Activated CD8-positive, alpha-beta memory T cell treated with anti-CD3 and anti-CD28 coated beads for 24 hours (primary cell): ENCODE results near the gene ZNF615.
"Not testable (repeated sequence)": the region's sequence is repeated elsewhere in the genome, so short reads cannot be mapped to it uniquely, and the experiment has no call there.

ENCODE experiments used
- DNase-seq: peaks from one replicate; pipeline ENCODE4 v3.0.0-alpha.2; 2020

ZNF615 gene

DNA sequence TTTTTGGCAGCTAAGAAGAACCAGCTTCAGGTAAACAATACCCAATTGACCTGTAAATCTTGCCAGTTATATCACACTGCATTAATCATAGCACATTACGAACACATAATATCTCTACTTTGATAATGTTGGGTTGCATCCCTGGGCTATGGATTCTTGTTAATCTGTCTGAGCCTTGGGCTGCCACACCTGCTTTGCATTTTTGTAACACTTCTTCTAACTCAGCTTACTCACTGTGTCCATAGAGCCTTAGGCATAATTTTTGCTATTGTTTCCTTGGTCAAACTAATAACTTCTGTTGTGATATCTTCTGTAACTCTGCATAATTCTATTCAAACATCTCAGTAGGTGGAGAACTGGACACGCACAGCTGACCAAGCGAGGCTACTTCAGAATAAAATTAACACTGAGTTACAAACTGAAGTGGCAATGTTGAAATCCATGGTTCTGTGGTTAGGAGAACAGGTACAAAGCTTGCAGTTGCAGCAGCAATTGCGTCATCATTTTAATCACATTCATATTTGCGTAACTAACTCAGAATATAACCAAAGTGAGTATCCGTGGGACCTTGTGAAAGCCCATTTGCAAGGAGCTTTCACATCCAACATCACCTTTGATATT, 27.8 kb downstream of the ZNF615 start:
- DNase-seq, result no peak

DNA sequence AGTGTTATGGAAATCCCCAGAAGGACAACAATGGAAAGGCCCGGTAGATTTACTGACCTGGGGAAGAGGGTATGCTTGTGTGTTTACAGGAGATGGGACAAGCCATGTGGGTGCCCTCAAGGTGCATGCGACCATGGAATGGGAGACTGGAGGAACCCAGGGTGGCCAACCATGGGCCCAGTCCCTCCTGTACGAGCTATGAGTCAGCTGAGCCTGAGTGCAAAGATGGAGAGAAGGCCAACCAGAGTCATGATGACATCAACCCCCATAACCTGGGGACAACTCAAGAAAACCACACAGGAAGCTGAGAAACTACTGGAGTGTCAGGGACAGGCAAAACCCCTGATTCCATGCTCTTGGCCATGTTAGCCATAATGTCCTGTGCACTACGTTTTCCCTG, 29.1 kb downstream of the ZNF615 start:
- no peak for DNase-seq

DNA sequence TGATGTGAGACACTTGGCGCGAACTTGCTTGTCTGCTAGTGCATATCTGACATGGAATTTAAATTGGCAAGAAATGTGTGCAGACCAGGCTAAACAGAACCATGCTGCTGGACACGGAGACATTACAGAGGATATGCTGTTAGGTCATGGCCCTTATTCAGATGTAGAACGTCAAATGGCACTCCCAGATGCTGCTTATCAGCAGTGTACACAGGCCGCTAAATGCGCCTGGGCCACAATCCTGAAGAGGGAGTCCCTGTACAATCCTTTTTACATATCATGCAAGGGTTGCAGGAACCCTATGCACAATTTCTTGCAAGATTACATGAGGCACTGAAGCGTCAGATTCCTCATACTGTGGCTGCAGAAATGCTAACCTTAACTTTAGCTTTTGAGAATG, 30.7 kb downstream of the ZNF615 start:
- no peak for DNase-seq

DNA sequence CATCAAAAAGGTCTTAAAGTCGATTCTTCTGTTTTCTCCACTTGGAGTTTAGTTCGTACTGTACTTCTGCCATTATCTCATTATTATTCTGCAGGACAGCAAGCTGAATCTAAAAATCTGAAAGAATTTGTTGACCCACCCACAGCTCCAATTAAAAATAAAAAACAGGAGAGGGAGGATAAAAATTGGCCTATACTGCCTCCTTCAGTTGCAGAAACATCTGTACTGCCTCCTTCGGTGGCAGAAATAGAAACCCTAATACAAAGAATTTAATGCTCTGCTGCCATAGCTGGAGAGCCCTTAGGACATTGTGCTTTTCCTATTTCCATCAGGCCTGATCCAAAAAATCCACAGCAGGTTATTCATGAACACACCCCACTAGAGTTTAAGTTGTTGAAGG, 31.2 kb downstream of the ZNF615 start:
- DNase-seq, result no peak

DNA sequence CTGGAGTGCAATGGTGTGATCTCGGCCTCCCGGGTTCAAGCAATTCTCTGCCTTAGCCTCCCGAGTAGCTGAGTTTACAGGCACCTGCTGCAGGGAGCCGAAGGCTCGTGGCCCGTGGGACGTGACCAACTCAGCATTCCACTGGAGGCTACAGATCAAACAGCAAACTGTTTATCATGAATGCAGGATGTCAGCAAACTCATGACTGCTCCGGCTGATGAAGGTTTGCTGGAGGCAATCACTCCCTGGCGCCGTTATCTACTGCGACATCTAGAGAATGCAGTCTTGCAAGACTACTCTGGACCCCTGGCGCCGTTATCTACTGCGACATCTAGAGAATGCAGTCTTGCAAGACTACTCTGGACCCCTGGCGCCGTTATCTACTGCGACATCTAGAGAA, 32.2 kb downstream of the ZNF615 start:
- DNase-seq, result not testable (repeated sequence)

DNA sequence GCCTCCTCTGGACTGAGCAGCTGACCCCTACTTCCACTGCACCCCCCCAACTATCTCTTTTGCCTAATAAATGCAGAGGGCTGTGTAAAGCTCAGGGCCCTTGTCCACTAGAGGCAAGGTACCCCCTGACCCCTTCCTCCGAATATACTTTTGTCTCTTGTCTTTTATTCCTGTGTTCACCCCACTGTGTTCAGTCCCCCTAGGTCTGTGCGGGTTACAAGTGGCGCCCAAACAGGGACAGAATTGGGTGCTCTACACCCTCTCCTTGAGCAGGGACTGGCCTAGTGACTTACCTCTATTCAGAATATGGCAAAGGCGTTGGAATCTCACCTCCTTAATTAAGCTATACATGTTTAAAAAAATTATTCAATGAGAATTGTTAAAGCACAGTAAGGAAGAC, 36.4 kb downstream of the ZNF615 start:
- no peak for DNase-seq

DNA sequence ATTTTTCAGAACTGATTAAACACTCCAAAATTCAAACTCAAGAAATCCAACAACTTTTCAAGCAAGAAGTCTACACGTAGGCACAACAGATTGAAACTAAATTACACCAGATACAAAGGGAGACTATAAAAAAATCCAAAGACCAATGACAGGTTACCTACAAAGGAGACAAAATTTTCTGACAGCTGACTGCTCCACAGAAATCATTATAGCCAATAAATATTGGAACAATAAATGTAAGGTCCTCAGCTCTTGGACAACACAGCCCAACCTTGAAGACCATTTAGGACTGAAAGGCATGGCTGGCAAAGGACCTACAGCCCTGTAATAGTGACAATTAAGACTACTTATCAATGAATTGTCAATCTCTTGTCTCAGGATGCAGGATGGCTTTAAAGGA, 37.3 kb downstream of the ZNF615 start:
- DNase-seq, result no peak

DNA sequence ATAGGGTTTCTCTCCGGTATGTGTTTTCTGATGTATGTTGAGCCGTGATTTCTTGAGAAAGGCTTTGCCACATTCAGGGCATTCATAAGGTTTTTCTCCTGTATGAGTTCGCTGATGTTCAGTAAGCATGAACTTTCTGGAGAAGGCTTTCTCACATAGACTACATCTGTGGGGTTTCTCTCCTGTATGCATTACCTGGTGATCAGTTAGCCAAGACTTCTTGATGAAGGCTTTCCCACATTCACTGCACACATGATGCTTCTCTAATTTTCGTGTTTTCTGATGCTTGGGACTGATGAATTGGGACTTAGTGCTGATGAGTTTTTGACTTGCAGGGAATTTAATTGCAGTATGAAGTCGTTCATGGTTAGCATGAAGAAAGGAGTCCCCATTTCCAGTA, 42.4 kb downstream of the ZNF615 start:
- no peak for DNase-seq

DNA sequence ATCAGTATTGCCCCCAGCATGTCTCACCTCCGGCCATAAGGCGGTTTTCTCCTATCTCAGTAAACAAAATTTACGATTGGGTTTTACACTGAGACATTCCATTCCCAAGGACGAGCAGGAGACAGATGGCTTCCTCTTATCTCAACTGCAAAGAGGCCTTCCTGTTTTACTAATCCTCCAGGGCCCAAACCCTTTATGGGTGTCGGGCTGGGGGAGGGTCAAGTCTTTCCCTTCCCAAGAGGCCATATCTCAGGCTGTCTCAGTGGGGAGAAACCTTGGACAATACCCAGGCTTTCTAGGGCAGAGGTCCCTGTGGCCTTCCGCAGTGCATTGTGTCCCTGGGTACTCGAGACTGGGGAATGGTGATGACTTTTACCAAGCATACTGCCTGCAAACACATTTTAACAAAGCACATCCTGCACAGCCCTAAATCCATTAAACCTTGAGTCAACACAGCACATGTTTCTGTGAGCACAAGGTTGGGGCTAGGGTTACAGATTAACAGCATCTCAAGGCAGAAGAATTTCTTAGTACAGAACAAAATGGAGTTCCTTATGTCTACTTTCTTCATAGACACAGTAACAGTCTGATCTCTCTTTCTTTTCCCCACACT, 47.3 kb downstream of the ZNF615 start:
- DNase-seq, result not testable (repeated sequence)

DNA sequence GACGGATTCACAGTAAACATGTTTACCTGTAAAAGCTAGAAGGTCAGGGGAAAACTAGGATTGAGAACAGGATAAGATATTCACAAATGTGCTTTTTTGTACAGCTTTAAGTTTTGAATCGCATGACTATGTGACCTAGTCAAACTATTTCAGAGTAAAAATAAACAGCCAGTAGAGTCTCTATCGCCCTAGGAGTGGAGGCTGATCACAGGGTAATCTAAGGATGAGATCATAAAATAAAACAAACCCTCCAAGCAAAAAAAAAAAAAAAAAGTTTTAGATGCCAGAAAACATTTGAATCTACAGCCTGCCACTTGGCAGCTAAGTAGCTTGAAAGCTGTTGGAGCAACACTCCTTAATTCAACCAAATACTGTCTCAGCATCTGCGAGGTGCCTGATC, 48.2 kb downstream of the ZNF615 start:
- DNase-seq, result no peak

DNA sequence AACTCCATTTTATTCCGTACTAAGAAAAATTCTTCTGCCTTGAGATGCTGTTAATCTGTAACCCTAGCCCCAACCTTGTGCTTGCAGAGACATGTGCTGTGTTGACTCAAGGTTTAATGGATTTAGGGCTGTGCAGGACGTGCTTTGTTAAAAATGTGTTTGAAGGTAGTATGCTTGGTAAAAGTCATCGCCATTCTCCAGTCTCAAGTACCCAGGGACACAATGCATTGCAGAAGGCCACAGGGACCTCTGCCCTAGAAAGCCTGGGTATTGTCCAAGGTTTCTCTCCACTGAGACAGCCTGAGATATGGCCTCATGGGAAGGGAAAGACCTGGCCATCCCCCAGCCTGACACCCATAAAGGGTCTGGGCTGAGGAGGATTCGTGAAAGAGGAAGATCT, 50.2 kb downstream of the ZNF615 start:
- DNase-seq, result not testable (repeated sequence)

DNA sequence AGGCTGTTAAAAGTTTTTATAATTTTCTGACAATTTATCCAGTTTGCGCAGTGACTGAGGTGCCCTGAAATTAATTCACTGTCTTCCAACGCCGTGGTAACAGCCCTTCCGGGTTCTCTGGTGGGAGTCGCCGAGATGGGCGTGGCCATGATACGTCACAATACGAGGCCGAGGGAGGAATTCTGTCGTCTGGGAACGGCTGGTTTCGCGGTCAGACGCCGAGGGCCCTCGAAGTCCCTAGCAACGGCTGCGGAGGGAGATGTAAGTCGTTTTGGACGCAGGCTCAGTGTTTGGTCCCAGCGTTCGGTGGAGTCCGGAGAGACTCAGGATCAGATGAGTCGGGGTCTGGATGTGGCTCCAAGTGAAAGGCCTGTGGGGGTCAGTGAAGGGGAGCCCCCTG, 59.0 kb downstream of the ZNF615 start:
- no peak for DNase-seq

DNA sequence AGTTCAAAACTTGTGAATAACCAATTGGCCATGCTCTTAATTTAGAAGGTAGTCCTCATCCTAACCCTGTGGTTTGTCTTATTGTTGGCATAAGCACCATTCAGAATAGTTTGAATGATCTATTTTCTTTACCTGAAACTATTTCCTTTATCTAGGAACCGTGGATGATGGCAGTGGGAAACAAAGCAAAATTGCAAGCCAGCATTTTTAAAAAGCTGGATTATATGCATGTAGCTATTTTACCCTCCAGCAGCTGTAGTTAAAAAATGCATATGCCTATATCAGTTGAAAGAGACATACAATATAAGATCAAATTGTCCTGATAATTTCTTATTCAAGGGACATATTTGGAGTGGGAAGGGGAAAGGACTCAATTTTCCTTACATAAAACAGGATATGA, 61.4 kb downstream of the ZNF615 start:
- no peak for DNase-seq

DNA sequence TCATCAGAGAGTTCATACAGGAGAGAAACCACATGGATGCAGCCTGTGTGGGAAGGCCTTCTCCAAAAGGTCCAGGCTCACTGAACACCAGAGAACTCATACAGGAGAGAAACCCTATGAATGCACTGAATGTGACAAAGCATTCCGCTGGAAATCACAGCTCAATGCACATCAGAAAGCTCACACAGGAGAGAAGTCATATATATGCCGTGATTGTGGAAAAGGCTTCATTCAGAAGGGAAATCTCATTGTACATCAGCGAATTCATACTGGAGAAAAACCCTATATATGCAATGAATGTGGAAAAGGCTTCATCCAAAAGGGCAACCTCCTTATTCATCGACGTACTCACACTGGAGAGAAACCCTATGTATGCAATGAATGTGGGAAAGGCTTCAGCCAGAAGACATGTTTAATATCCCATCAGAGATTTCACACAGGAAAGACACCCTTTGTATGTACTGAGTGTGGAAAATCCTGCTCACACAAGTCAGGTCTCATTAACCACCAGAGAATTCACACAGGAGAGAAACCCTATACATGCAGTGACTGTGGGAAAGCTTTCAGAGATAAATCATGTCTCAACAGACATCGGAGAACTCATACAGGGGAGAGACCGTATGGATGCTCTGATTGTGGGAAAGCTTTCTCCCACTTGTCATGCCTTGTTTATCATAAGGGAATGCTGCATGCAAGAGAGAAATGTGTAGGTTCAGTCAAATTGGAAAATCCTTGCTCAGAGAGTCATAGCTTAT, 63.0 kb downstream of the ZNF615 start:
- no peak for DNase-seq
